Measurements from ENCODE around the gene OPRD1. TPM values are rescaled to one million over a fixed set of nuclear protein-coding genes. Genes with fewer than 3 reads are reported as not detected.

Gene OPRD1
- total and polyA plus RNA-seq, 7 experiments from 2014 or later = not detected

DNA sequence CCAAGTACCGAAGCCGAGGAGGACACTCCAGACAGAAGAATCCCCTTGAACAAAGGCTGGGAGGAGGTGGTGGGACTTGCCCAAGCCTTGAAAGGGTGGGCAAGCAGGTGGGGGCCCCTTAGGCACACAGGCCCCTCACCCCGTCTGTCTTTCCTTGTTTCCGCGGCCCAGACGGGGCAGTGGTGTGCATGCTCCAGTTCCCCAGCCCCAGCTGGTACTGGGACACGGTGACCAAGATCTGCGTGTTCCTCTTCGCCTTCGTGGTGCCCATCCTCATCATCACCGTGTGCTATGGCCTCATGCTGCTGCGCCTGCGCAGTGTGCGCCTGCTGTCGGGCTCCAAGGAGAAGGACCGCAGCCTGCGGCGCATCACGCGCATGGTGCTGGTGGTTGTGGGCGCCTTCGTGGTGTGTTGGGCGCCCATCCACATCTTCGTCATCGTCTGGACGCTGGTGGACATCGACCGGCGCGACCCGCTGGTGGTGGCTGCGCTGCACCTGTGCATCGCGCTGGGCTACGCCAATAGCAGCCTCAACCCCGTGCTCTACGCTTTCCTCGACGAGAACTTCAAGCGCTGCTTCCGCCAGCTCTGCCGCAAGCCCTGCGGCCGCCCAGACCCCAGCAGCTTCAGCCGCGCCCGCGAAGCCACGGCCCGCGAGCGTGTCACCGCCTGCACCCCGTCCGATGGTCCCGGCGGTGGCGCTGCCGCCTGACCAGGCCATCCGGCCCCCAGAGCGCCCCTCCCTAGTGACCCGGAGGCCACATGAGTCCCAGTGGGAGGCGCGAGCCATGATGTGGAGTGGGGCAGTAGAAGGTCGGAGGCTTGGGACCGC lies 50.8 kb downstream of the OPRD1 start:
- Histone ChIP-seq H3K4me1 (ENCODE audit: control insufficient read depth in 2 of 2, insufficient read depth in 2 of 2, low read length in 2 of 2) (no peaks in the 10 kb centered on the region), H3K4me3 (ENCODE audit: low read length) (no peak overlapping the region), H3K27me3 (ENCODE audit: control insufficient read depth in 2 of 2, insufficient read depth in 2 of 2, low read length in 2 of 2) (no peaks in the 10 kb centered on the region), H3K36me3 (ENCODE audit: control insufficient read depth in 2 of 3, insufficient read depth in 3 of 3, low read length in 3 of 3) (no peaks in the 10 kb centered on the region), H3K9me3 (ENCODE audit: control insufficient read depth in 2 of 3, low read length in 3 of 3) (no peaks in the 10 kb centered on the region), H3K27ac (ENCODE audit: low read depth, low read length) (no peak overlapping the region)
- ChIA-PET POLR2A (no interaction called here), CTCF (no interaction called here)
- Mint-ChIP-seq H3K9me3 (no peaks in the 10 kb centered on the region), H3K4me3 (no peak overlapping the region), H3K36me3 (no peaks in the 10 kb centered on the region), H3K27ac (no peak overlapping the region), H3K4me1 (no peaks in the 10 kb centered on the region), H3K27me3 (peaks cover 0 to 10% (median 4%) of the 10 kb centered on the region in 5 donors)
- DNase-seq (no peak), ATAC-seq (no peak)
- intact Hi-C loops (cut with micrococcal nuclease) = no loop called here

DNA sequence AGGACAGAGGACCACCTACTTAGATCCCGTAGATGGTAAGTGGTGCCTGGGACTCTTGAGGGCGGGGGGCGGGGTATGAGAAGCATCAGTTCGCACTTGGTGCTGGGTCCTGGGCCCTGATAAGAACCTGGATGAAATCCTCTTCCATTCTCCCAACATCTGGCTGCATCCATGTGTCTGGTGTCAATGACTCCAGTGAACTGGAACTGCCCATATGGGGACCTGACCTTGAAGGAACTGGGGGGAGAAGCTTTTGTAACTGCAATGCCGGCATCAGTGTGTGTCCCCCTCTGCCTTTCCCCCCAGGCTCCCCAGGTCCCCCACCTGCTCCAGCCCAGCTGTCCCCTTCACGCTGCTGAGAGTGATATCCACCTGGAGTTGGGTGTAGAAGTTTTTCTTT lies 52.7 kb downstream of the OPRD1 start:
- no peaks in the 10 kb centered on the region for H3K4me1 Mint-ChIP-seq
- DNase-seq (no peak), ATAC-seq (no peak)
- no peaks in the 10 kb centered on the region for H3K36me3 ChIP-seq (ENCODE audit: control insufficient read depth in 2 of 3, insufficient read depth in 3 of 3, low read length in 3 of 3)
- POLR2A ChIA-PET = no interaction called here
- peaks cover 0 to 5% (median 4%) of the 10 kb centered on the region in 5 donors for H3K27me3 Mint-ChIP-seq
- no peaks in the 10 kb centered on the region for H3K36me3 Mint-ChIP-seq
- intact Hi-C loops (cut with micrococcal nuclease) = no loop called here
- no peak overlapping the region for H3K27ac Mint-ChIP-seq
- H3K9me3 ChIP-seq (ENCODE audit: control insufficient read depth in 2 of 3, low read length in 3 of 3) = no peaks in the 10 kb centered on the region
- H3K4me3 ChIP-seq (ENCODE audit: low read length) = no peak overlapping the region
- no peaks in the 10 kb centered on the region for H3K4me1 ChIP-seq (ENCODE audit: control insufficient read depth in 2 of 2, insufficient read depth in 2 of 2, low read length in 2 of 2)
- H3K27ac ChIP-seq (ENCODE audit: low read depth, low read length) = no peak overlapping the region
- H3K9me3 Mint-ChIP-seq = no peaks in the 10 kb centered on the region
- no peaks in the 10 kb centered on the region for H3K27me3 ChIP-seq (ENCODE audit: control insufficient read depth in 2 of 2, insufficient read depth in 2 of 2, low read length in 2 of 2)
- CTCF ChIA-PET = no interaction called here
- H3K4me3 Mint-ChIP-seq = no peak overlapping the region

DNA sequence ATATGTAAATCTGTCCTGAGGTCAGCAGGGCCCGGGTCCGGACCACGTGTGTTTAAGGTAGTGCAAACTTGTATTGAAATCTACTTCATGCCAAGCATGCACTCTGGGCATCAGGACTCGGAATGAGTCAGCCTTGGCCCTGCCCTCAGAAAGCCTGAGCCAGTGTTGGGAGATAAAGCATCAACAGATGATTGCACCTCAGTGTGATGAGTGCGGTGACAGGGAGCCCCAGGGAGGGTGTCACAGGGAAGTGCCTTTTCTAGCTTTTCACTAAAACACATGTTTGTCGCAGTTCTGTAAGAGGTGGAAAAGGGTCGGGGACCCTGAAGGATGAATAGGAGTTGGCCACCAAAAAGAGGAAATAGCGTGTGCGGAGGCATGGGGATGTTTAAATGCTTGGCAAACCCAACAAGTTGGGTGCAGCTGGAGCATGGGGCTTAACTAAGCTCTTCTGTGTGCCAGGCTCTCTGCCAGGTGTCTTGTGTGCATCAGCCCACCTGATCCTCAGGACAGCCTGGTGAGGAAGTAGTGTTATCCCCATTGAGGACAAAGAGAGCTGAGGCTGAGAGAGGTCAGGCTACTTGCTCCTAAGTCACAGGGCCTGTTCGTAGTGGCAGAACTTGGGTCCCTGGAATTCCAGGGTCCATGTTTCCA lies 54.2 kb downstream of the OPRD1 start:
- DNase-seq = no peak
- POLR2A ChIA-PET = no interaction called here
- Histone ChIP-seq H3K27me3 (ENCODE audit: control insufficient read depth in 2 of 2, insufficient read depth in 2 of 2, low read length in 2 of 2) (no peaks in the 10 kb centered on the region), H3K9me3 (ENCODE audit: control insufficient read depth in 2 of 3, low read length in 3 of 3) (no peaks in the 10 kb centered on the region), H3K4me1 (ENCODE audit: control insufficient read depth in 2 of 2, insufficient read depth in 2 of 2, low read length in 2 of 2) (no peaks in the 10 kb centered on the region), H3K27ac (ENCODE audit: low read depth, low read length) (no peak overlapping the region), H3K36me3 (ENCODE audit: control insufficient read depth in 2 of 3, insufficient read depth in 3 of 3, low read length in 3 of 3) (no peaks in the 10 kb centered on the region), H3K4me3 (ENCODE audit: low read length) (no peak overlapping the region)
- H3K36me3 Mint-ChIP-seq = no peaks in the 10 kb centered on the region
- H3K27ac Mint-ChIP-seq = no peak overlapping the region
- no peak overlapping the region for H3K4me3 Mint-ChIP-seq
- CTCF ChIA-PET = no interaction called here
- no peaks in the 10 kb centered on the region for H3K9me3 Mint-ChIP-seq
- peaks cover 0 to 5% (median 4%) of the 10 kb centered on the region in 5 donors for H3K27me3 Mint-ChIP-seq
- no peak for ATAC-seq
- H3K4me1 Mint-ChIP-seq = no peaks in the 10 kb centered on the region
- intact Hi-C loops (cut with micrococcal nuclease) = no loop called here

DNA sequence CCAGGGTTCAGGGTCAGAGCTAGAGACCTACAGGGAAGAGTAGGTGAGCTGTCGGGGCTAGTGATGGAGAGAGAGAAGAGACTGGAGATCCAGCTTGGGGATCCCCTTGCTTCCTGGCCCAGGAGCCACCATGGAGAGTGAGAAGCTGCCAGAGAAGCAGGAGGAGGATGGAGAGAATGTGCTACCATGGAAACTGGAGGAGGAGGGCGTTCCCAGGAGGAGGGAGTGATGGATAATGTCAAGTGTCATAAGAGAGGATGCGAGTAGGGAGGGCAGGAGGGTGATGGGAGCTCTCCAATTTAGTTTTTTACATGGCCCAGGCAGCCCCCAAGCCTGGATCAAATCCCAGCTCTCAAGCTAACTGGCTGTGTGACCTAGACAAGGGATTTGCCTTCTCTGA lies 55.9 kb downstream of the OPRD1 start:
- Mint-ChIP-seq H3K4me3 (no peak overlapping the region), H3K27ac (peak overlapping the region in 1 of 9 donors; percentile 3), H3K9me3 (no peaks in the 10 kb centered on the region), H3K27me3 (peaks cover 0 to 5% (median 4%) of the 10 kb centered on the region in 5 donors), H3K4me1 (peaks cover 0 to 4% (median 0%) of the 10 kb centered on the region in 7 donors), H3K36me3 (no peaks in the 10 kb centered on the region)
- CTCF ChIA-PET = interaction anchor here (0.6 to 1.0 kb wide), 6 partner anchors 8 to 466 kb away, joined by 3 to 4 read pairs (median 4); no protein-coding TSS in a partner anchor
- H3K36me3 ChIP-seq (ENCODE audit: control insufficient read depth in 2 of 3, insufficient read depth in 3 of 3, low read length in 3 of 3) = no peaks in the 10 kb centered on the region
- H3K27ac ChIP-seq (ENCODE audit: low read depth, low read length) = no peak overlapping the region
- H3K27me3 ChIP-seq (ENCODE audit: control insufficient read depth in 2 of 2, insufficient read depth in 2 of 2, low read length in 2 of 2) = no peaks in the 10 kb centered on the region
- H3K4me1 ChIP-seq (ENCODE audit: control insufficient read depth in 2 of 2, insufficient read depth in 2 of 2, low read length in 2 of 2) = no peaks in the 10 kb centered on the region
- H3K9me3 ChIP-seq (ENCODE audit: control insufficient read depth in 2 of 3, low read length in 3 of 3) = no peaks in the 10 kb centered on the region
- intact Hi-C loops (cut with micrococcal nuclease) = no loop called here
- POLR2A ChIA-PET = no interaction called here
- DNase-seq (no peak), ATAC-seq (no peak)
- H3K4me3 ChIP-seq (ENCODE audit: low read length) = no peak overlapping the region

DNA sequence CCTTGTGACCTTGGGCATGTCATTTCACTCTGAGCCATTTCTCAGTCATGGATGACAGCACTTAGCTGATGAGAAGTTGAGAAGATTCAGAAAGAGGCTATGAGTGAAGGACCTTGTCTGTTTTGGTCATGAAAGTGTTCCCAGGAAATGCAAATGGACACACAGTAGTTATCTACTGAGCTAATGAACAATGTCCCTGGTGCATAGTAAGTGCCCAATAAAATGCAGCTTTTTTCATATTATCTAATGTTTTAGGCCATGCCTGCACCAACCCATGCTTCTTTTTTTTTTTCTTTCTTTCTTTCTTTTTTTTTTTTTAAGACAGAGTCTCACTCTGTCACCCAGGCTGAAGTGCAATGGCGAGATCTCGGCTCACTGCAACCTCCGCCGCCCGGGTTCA lies 58.0 kb downstream of the OPRD1 start:
- H3K9me3 Mint-ChIP-seq = no peaks in the 10 kb centered on the region
- ATAC-seq (no peak), DNase-seq (no peak)
- H3K4me3 Mint-ChIP-seq = no peak overlapping the region
- H3K36me3 Mint-ChIP-seq = no peaks in the 10 kb centered on the region
- intact Hi-C loops (cut with micrococcal nuclease) = no loop called here
- H3K27ac Mint-ChIP-seq = no peak overlapping the region
- peaks cover 0 to 4% (median 0%) of the 10 kb centered on the region in 7 donors for H3K4me1 Mint-ChIP-seq
- peaks cover 3 to 12% (median 5%) of the 10 kb centered on the region in 5 donors for H3K27me3 Mint-ChIP-seq
- Histone ChIP-seq H3K9me3 (ENCODE audit: control insufficient read depth in 2 of 3, low read length in 3 of 3) (no peaks in the 10 kb centered on the region), H3K27me3 (ENCODE audit: control insufficient read depth in 2 of 2, insufficient read depth in 2 of 2, low read length in 2 of 2) (no peaks in the 10 kb centered on the region), H3K27ac (ENCODE audit: low read depth, low read length) (no peak overlapping the region), H3K36me3 (ENCODE audit: control insufficient read depth in 2 of 3, insufficient read depth in 3 of 3, low read length in 3 of 3) (no peaks in the 10 kb centered on the region), H3K4me3 (ENCODE audit: low read length) (no peak overlapping the region), H3K4me1 (ENCODE audit: control insufficient read depth in 2 of 2, insufficient read depth in 2 of 2, low read length in 2 of 2) (no peaks in the 10 kb centered on the region)
- ChIA-PET POLR2A (no interaction called here), CTCF (interaction anchor here (0.6 to 1.6 kb wide), 2 partner anchors 12 to 38 kb away, joined by 4 to 5 read pairs; no protein-coding TSS in a partner anchor)

DNA sequence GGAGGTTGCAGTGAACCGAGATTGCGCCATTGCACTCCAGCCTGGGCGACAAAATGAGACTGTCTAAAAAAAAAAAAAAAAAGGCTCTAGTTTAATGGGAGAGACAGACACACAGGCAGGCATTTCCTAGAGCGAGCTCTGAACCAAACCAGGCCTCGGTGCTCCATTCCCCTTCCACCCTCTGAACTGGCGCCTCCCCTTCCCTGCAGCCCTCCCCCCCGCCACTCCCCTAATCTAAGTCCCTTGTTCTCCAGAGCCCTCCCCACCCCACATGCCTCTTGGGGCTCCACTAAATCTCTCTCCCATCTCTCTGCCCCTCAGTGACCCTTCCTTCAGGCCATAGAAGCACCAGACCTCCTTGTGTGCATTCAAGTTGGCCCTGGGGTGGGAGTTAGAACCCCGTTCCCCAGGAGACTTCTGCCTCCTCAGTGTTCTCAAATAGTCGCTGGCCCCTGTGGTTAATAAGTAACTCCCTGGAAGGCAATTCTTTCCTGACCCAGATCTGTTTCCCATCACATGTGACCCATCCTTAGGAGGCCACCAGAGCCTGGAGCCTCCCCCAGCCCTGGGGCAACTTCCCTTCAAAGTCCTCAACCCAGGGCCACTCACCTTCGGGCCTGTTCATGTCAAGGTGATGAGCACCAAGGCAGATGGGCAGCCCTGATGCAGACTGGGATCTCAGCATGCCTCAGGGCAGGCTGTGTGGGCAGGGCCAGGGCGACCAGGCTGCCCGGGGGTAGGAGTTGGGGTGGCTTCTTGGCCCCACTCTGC lies 59.8 kb downstream of the OPRD1 start:
- ChIA-PET CTCF (no interaction called here), POLR2A (no interaction called here)
- ATAC-seq (no peak), DNase-seq (no peak)
- H3K9me3 Mint-ChIP-seq = no peaks in the 10 kb centered on the region
- H3K4me1 ChIP-seq (ENCODE audit: control insufficient read depth in 2 of 2, insufficient read depth in 2 of 2, low read length in 2 of 2) = no peaks in the 10 kb centered on the region
- H3K4me1 Mint-ChIP-seq = peaks cover 0 to 6% (median 0%) of the 10 kb centered on the region in 7 donors
- H3K36me3 Mint-ChIP-seq = no peaks in the 10 kb centered on the region
- H3K27me3 Mint-ChIP-seq = peaks cover 5 to 15% (median 8%) of the 10 kb centered on the region in 5 donors
- H3K4me3 Mint-ChIP-seq = no peak overlapping the region
- H3K27me3 ChIP-seq (ENCODE audit: control insufficient read depth in 2 of 2, insufficient read depth in 2 of 2, low read length in 2 of 2) = no peaks in the 10 kb centered on the region
- no peak overlapping the region for H3K27ac Mint-ChIP-seq
- no peaks in the 10 kb centered on the region for H3K36me3 ChIP-seq (ENCODE audit: control insufficient read depth in 2 of 3, insufficient read depth in 3 of 3, low read length in 3 of 3)
- H3K27ac ChIP-seq (ENCODE audit: low read depth, low read length) = no peak overlapping the region
- intact Hi-C loops (cut with micrococcal nuclease) = no loop called here
- H3K4me3 ChIP-seq (ENCODE audit: low read length) = no peak overlapping the region
- H3K9me3 ChIP-seq (ENCODE audit: control insufficient read depth in 2 of 3, low read length in 3 of 3) = no peaks in the 10 kb centered on the region
